ENCODE results near the gene GTF2H4.

DNA sequence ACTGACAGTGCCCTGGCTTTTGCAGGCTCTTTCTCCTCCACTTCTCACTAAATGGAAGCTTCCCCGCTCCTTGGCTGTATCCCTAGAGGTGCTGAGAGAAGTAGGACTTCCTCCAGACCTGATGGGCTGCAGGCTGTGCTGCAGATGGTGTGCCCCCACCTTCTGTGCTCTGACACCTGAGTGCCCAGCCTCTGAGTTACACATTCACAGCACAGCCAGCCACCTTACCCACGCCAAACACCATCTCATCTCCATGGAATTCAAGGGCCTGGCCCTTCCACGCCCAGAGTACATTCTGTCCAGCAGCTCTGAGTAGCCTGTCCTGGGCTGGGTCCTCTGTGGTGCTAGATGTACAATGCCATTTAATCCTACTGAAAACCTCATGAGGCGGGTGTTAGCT is 18.6 kb downstream of the GTF2H4 start:
- TF ChIP-seq CTCF (IDR thresholded peaks at IDR 0.05; ENCODE audit: low read depth, low read length) (no peak), EZH2phosphoT487 (IDR thresholded peaks at IDR 0.05; ENCODE audit: low read depth) (no peak)

All from OCI-LY3 (cell line).